ENCODE results near the gene CUBN. TPM values are rescaled to one million over a fixed set of nuclear protein-coding genes. Genes with fewer than 3 reads are reported as not detected.

Gene CUBN
- total RNA-seq, 1 experiment from 2014 or later: 0.80 TPM

DNA sequence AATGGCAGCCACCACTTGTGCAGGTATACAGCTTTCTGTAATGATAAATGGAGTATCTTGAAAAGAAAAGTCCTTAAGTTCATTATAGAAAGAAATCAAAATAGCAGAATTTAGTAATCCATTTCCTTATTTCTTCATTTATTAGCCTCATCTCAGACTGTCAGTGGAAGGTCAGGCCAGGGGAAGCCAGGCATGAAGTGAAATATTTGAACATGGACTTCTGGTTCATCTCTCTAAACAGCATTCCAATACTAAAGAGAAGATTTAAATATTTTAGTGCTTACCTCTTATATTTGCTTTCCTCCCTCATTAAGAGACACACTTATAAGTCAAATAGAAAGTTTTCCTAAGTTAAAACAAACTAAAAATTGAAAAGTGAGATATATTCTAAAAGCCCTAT, 45.0 kb upstream of the CUBN start:
- no peaks in the 10 kb centered on the region for H3K4me1 ChIP-seq (ENCODE audit: insufficient read depth, low read length)
- H3K27ac ChIP-seq (ENCODE audit: low read length): no peak overlapping the region
- H3K36me3 ChIP-seq (ENCODE audit: low read depth, low read length): no peaks in the 10 kb centered on the region
- ATAC-seq: no peak
- BruUV-seq (replicated peaks): no TSS peak
- no peak overlapping the region for H2AFZ ChIP-seq (ENCODE audit: low read length)
- POLR2A ChIA-PET (ENCODE audit: unreplicated experiment): no interaction called here
- TF ChIP-seq, protein P1, sequence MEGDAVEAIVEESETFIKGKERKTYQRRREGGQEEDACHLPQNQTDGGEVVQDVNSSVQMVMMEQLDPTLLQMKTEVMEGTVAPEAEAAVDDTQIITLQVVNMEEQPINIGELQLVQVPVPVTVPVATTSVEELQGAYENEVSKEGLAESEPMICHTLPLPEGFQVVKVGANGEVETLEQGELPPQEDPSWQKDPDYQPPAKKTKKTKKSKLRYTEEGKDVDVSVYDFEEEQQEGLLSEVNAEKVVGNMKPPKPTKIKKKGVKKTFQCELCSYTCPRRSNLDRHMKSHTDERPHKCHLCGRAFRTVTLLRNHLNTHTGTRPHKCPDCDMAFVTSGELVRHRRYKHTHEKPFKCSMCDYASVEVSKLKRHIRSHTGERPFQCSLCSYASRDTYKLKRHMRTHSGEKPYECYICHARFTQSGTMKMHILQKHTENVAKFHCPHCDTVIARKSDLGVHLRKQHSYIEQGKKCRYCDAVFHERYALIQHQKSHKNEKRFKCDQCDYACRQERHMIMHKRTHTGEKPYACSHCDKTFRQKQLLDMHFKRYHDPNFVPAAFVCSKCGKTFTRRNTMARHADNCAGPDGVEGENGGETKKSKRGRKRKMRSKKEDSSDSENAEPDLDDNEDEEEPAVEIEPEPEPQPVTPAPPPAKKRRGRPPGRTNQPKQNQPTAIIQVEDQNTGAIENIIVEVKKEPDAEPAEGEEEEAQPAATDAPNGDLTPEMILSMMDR (conservative IDR thresholded peaks at IDR 0.05; ENCODE audit: low read depth, low read length): no peak
- TF ChIP-seq EZH2 (IDR thresholded peaks at IDR 0.05; ENCODE audit: low read length, unreplicated experiment) (no peak), EZH2phosphoT487 (IDR thresholded peaks at IDR 0.05; ENCODE audit: borderline replicate concordance, low read length) (no peak)
- H3K9ac ChIP-seq (ENCODE audit: low read length): no peak overlapping the region
- H3K9me2 ChIP-seq (replicated peaks; ENCODE audit: low read length): no peaks in the 10 kb centered on the region
- no peak overlapping the region for H3K4me2 ChIP-seq (ENCODE audit: low read length)
- CTCF ChIA-PET: no interaction called here
- no peaks in the 10 kb centered on the region for H4K20me1 ChIP-seq (ENCODE audit: low read length)
- H3K9me3 ChIP-seq (ENCODE audit: low read length): no peaks in the 10 kb centered on the region
- no peak for DNase-seq
- H3K4me3 ChIP-seq (ENCODE audit: low read length): no peak overlapping the region
- H3F3A ChIP-seq (ENCODE audit: low read length, unreplicated experiment): no peaks in the 10 kb centered on the region
- H3K27me3 ChIP-seq (ENCODE audit: low read length): no peaks in the 10 kb centered on the region
- H3K79me2 ChIP-seq (ENCODE audit: low read length): no peaks in the 10 kb centered on the region
- intact Hi-C loops (cut with micrococcal nuclease): loop anchor here (10.0 kb wide), 2 partner anchors 100 to 150 kb away; no protein-coding TSS in a partner anchor

DNA sequence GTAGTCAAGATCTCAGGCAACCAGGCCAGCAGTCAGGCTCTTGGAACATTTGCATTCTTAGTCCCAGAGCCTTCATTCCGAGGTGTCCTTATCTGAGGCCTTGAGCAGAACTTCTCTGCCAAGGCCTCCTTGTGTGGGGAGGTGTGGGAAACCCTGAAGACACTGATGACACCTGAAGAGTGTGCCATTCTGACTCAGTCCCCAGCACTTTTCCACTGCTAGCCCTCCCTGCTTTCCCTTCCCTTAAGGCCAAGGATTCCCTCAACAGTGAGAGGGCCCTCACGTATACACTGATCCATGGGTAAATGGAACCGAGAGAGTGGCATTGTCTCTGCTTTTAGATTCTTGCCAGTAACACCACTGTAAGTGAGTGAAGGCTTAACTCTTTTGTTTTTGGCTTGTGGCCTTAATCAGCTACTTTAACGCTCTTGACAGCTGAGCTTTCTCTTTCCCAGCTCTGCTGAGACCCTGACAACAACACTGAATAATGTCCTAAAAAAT, 41.6 kb upstream of the CUBN start:
- Histone ChIP-seq H3K27me3 (ENCODE audit: low read length) (no peaks in the 10 kb centered on the region), H2AFZ (ENCODE audit: low read length) (no peak overlapping the region), H3K36me3 (ENCODE audit: low read depth, low read length) (no peaks in the 10 kb centered on the region), H3F3A (ENCODE audit: low read length, unreplicated experiment) (no peaks in the 10 kb centered on the region), H3K9me2 (replicated peaks; ENCODE audit: low read length) (no peaks in the 10 kb centered on the region), H3K4me1 (ENCODE audit: insufficient read depth, low read length) (no peaks in the 10 kb centered on the region), H4K20me1 (ENCODE audit: low read length) (no peaks in the 10 kb centered on the region), H3K79me2 (ENCODE audit: low read length) (no peaks in the 10 kb centered on the region), H3K9me3 (ENCODE audit: low read length) (no peaks in the 10 kb centered on the region), H3K4me3 (ENCODE audit: low read length) (no peak overlapping the region), H3K4me2 (ENCODE audit: low read length) (no peak overlapping the region), H3K27ac (ENCODE audit: low read length) (no peak overlapping the region), H3K9ac (ENCODE audit: low read length) (no peak overlapping the region)
- ChIA-PET POLR2A (ENCODE audit: unreplicated experiment) (no interaction called here), CTCF (no interaction called here)
- DNase-seq (no peak), ATAC-seq (no peak)
- no TSS peak for BruUV-seq (replicated peaks)
- intact Hi-C loops (cut with micrococcal nuclease): loop anchor here (10.0 kb wide), 2 partner anchors 96 to 146 kb away; no protein-coding TSS in a partner anchor
- no peak for TF ChIP-seq EZH2phosphoT487 (IDR thresholded peaks at IDR 0.05; ENCODE audit: borderline replicate concordance, low read length)
- no peak for TF ChIP-seq EZH2 (IDR thresholded peaks at IDR 0.05; ENCODE audit: low read length, unreplicated experiment)
- TF ChIP-seq, protein P1 (conservative IDR thresholded peaks at IDR 0.05; ENCODE audit: low read depth, low read length): no peak

DNA sequence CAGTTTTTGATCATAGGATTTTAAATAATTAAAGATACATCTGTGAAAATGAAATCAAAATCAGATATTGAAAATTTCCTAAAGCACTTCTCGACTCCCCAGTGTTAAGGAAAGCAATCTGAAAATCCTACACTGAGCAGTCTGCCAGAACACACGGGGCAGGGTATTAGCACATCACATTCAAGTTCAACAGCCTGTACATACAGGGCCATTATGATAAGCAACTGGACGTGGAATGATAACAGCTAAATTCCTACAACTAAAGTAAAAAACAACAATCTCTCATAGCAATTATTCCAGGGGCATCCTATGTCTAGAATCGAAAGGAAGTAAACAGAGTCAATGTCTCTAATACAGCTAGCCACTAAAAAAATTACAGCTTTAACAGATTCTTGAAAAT, 40.2 kb upstream of the CUBN start:
- H3K27me3 ChIP-seq (ENCODE audit: low read length): no peaks in the 10 kb centered on the region
- H3K9me2 ChIP-seq (replicated peaks; ENCODE audit: low read length): no peaks in the 10 kb centered on the region
- BruUV-seq (replicated peaks): no TSS peak
- intact Hi-C loops (cut with micrococcal nuclease): loop anchor here (10.0 kb wide), 2 partner anchors 95 to 145 kb away; no protein-coding TSS in a partner anchor
- no peak overlapping the region for H3K4me2 ChIP-seq (ENCODE audit: low read length)
- H3K4me3 ChIP-seq (ENCODE audit: low read length): no peak overlapping the region
- CTCF ChIA-PET: no interaction called here
- no peak overlapping the region for H2AFZ ChIP-seq (ENCODE audit: low read length)
- H3K9ac ChIP-seq (ENCODE audit: low read length): no peak overlapping the region
- DNase-seq (no peak), ATAC-seq (no peak)
- no peaks in the 10 kb centered on the region for H3K79me2 ChIP-seq (ENCODE audit: low read length)
- H4K20me1 ChIP-seq (ENCODE audit: low read length): no peaks in the 10 kb centered on the region
- H3K9me3 ChIP-seq (ENCODE audit: low read length): no peaks in the 10 kb centered on the region
- no peaks in the 10 kb centered on the region for H3K36me3 ChIP-seq (ENCODE audit: low read depth, low read length)
- no peaks in the 10 kb centered on the region for H3F3A ChIP-seq (ENCODE audit: low read length, unreplicated experiment)
- POLR2A ChIA-PET (ENCODE audit: unreplicated experiment): no interaction called here
- no peak overlapping the region for H3K27ac ChIP-seq (ENCODE audit: low read length)
- H3K4me1 ChIP-seq (ENCODE audit: insufficient read depth, low read length): no peaks in the 10 kb centered on the region
- TF ChIP-seq EZH2phosphoT487 (IDR thresholded peaks at IDR 0.05; ENCODE audit: borderline replicate concordance, low read length) (no peak), EZH2 (IDR thresholded peaks at IDR 0.05; ENCODE audit: low read length, unreplicated experiment) (no peak)
- TF ChIP-seq, protein P1 (conservative IDR thresholded peaks at IDR 0.05; ENCODE audit: low read depth, low read length): no peak
